ENCODE results near the gene GNG11.
"Not testable (repeated sequence)": the region's sequence is repeated elsewhere in the genome, so short reads cannot be mapped to it uniquely, and the experiment has no call there.

GNG11 gene

DNA sequence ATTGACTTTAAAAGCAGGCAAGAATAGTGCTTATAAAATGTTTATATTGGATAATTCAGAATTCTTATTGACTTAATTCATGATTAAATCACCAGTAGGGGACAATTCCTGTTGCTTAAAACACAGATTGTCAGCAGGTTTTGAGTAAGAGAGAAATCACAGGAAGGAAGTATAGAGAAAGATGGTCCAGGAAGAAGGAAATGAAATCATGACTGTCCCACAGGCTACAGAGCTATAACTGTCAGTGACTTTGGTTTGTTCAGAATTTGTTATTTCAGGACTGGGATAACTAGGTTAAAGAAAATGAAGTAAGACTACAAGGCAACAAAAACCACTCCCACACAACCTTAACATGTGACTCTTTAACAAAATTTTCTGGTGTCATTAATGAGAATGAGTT, 8.3 kb upstream of the GNG11 start:
- no peak for DNase-seq

DNA sequence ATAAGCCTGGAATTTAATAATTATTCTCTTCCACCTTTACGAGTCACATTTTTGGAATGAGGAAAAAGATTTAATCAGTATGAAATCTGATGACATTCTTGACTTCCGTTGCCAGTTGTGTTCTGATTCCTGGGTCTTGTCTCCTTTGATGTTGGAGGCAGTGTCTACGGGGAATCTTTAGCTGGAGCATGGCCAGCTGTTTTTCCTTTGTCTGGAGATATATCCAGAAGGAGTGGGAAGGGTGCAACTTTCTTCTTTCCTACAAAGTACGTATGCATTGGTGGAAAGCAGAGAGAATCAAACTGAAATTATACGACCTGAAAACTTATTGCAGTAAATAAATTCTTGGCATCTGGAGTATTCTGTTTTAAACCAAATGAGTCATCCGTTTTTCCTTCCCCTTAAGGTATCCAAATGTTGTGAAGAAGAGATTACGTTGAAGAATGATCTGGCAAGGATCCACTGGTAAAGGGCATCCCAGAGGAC, 6.9 kb upstream of the GNG11 start:
- no peak for DNase-seq

DNA sequence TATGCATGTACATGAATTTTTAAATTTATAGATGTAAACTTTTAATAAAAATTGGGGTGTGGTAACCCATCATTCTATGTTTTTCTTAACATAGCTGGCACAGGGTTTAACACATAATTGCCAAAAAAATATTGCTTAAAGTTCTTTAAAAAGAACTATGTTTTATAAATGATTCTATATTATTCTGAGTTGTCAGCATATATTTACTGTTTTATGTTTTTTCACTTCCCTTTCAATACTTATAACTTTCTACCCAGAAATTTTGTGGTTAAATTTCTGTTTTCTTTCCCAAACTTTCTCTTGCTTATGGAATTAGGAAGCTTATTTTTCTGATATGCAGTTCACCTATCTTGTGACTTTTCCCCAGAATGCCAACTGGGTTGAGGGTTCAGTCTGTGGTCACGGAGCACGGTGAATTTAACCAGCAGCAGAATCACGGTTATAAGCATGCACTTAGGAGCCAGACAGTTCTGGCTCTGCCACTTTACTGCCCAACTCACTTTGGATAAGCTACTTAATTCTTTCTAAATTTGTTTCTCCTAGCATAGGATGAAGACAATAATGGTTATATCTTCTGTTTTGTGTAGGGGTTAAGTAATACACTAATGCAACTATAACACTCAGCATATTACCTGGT, 6.2 kb upstream of the GNG11 start:
- not testable (repeated sequence) for DNase-seq

DNA sequence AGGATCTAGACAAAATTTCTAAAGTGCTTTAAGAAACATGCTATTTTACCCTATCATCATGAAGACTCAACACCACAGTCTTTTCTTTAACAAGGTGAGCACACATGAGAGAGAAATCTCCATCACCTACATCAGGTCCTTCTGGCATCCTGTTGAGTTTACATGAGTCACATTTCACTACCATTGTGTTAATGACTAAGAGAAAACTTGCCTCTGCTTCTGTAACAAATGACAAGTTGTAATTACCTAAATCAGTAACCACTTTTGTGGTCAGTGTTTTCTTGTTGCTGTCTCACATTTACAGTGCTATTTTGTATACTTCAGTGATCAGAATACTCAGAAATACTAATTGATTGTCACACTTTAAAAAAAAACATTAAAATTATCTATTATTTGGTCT, 5.6 kb upstream of the GNG11 start:
- DNase-seq = not testable (repeated sequence)

DNA sequence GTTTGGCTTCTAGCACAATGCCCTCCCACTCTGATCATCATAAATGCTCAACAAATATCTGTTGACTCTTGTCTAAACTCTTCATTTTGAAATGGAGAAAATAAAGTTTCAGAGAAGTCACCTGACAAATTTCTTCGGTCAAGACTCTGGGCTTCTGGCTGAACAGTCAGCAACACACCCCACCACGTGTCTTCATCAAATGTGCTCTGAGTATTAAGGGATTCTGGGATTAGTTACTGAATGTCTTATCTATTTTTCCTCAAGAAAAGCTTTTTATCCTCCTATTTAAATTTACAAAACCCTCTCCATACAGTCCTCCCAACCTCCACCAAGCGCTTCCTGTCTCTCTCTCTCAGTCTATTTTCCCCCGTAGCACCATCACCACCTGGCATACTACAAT, 5.2 kb upstream of the GNG11 start:
- DNase-seq = not testable (repeated sequence)

DNA sequence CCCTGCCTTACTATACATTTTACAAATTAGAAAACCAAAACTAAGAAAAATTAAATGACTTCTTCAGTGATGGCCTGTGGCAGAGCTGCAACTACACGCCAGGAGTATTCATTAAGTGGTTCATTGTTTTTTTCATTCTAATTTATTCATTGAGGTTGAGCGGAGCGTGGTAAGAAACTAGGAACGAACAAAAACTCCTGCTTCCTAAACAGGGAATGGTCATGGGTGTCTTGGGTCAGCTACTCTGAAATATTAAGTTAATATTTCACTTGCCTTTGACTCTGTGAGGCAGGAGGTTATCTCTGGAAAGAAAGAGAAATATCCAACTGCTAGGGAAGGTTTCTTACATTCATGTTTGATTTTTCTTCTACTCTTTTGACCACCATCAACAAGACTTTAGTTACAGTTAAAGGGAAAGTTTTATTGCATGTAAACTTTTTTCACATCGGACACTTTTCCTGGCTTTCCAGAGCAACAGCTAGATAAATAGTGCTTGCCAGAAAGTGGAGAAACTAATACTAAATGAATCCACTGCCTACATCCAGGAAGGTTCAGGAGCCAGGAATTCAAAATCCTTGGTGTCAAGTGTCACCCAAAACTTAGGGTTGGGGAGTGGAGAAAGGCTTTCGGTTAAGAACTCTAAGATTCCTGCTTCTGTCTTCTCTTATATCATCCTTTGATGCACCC, 896 bp upstream of the GNG11 start:
- no peak for DNase-seq

DNA sequence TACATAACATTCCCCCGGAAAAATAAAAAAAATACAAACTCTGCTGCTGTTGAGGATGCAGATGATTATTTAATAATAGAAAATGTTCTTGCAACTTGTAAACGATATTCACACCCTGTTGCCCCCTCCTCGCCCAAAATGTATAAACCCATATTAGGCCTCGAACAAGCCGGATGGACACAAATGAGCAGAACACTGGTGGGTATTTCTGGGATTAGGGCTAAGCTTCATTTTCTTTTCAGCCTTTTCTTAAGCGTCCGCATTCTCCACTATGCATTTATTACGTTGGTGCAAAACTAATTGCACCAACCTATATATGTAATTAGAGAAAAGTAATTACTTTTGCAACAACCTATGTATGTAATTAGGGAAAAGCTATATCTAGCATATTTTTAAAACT, 349 bp upstream of the GNG11 start:
- no peak for DNase-seq

DNA sequence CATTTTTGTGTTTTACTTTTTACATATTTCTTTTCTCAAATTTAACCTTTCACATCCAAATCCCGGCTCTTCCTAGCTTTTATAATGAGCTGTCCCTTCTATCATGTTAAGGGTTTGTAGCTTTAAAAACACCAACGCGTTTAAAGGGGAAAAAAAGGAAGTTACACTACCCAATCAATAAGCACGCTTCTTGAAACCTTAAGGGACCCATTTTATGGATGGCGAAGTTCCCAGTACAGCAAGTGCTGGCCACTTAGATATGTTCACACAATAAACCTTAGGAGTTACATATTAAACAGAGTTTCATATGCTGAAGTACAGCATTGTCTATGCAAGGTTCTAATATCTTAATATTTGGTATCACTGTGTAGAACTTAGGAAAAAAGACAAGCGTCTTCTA, 1.8 kb downstream of the GNG11 start:
- DNase-seq = no peak

DNA sequence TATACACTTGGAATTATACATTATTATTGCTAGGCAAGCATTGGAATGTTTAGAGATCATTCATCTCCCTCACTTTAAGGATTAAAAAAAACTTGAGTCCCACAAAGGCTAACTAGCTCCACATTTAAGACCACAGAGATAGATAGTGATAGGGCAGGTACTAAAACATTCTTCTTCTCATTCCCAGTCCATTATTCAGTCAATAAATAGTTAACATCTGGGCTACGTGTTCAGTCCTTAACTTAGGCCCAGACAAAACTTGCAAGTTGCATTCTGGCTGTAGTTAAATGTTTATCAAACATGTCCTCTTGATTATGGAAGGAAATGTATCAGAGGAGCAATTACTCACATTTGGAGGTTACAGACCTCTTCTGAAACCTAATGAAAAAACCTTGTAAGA, 2.4 kb downstream of the GNG11 start:
- no peak for DNase-seq

DNA sequence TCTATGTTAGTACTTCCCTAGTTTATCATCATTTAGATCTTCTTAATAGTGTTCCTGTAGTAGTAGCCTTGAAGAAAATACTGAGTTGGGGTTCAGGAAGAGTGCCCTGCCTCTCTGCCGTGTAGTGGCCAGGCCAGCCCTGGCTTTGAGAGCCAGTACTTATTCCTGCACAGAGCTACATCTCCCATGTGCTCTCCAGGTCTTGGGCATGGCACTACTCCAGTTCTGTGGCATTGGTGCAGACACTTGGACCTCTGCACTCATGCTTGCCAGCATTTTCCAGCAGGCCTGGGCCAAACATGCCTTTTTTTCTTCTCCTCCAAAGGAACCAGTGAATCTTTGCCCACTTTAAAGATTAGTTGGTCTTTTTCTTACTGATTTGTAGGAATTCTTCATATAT, 5.3 kb downstream of the GNG11 start:
- DNase-seq = no peak

DNA sequence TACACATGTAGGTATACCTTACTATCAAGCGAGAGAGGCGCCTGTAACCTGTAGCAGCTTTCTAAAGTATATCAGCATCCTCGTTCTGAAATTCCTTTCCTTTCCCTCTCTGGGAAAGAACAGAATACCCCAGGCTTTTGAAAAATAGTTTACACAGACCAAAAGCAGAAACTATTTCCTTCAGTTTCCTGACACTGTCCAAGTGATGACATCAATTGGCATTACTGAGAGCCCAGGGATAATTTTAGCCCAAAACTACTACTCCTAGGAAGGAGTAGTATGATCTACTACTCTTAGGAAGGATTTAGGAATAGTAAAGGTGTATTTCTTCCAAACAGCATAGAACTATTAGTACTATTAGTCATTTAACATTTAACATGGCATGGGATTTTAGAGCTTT, 6.0 kb downstream of the GNG11 start:
- DNase-seq = no peak

DNA sequence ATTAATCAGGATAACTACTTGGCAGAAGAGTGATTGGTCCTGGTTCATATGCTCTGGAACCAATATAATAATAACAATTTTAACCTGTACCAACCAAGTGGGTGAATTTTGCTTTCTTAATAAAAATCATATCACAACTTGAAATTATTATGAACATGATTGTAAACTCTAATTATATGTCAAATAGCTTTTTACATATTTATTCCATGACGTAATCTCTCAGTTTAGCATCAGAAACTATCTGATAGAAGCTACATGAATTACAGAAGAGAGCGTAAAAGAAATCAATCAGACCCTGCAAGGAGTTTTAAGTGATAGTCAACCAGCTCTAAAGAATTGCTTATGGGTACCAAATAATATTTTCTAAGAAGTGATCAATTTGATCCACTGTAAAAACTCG, 10.1 kb downstream of the GNG11 start:
- DNase-seq = no peak

DNA sequence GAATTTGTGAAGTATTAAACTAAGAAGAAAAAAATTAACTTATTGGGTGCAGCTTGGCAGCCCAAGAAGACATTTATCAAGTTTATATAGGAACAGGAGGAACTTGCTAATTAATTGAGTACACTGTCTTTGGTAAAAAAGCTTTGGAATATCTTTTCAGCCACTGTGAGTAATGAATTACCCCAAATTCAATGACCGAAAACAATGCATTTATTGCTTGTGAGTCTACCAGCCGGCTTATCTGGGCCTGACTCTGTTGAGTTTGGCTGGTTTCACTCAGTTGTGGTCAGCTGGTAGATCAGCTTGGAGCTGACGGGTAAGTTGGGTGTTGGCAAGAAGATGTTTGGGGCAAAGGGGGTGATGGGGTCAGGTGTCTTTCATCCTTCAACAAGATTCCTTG, 11.6 kb downstream of the GNG11 start:
- DNase-seq = no peak

DNA sequence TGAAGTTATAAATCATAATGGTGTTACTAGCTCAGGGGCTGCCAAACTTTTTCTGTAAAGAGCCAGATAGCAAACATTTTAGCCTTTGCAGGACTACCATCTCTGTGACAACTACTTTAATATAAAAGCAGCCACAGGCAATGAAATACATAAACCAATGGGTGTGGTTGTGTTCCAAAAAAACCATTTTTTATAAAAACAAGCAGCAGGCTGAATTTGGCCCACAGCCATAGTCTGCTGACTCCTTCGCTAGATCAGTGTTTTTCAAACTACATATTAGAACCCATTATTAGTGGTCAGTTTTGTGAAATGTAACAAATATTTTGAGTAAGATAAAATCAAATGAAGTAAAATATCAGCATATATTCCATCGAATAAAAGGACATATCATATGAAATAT, 13.6 kb downstream of the GNG11 start:
- no peak for DNase-seq

DNA sequence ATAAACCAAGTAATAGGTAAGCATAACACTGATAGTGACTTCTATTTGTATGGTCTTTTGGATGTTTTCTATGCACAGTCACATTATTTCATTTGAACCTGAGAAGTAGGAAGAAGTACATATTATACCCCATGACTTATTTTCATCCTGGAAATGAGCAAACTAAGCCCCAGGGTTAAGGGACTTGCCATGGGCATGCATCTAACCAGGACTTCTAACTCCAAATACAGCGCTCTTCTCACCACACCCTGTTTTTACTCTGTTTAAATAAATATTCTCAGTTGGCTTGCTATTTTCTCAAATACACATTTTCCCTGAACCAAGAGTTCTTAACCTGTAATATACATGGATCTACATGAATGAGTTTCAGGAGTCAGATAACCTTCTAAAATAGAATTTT, 16.3 kb downstream of the GNG11 start:
- no peak for DNase-seq

DNA sequence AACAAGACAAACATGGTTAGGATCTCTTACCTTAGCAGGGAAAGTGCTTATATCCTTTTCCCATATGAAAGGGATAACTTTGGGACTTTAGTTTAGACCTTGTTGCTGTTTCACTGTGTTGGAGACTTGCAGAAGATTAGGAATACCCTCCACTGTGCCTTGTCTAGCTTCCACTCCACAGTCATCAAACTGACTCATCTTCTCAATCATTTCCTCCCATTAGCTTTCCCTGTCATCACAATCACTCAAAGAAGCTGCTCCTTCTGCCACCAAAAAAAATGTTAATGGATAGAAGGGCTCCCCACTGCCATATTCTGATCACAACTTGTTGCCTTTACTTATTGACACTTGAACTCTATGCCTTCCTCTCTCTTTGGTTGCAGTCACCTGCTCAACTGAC, 16.8 kb downstream of the GNG11 start:
- DNase-seq = no peak

DNA sequence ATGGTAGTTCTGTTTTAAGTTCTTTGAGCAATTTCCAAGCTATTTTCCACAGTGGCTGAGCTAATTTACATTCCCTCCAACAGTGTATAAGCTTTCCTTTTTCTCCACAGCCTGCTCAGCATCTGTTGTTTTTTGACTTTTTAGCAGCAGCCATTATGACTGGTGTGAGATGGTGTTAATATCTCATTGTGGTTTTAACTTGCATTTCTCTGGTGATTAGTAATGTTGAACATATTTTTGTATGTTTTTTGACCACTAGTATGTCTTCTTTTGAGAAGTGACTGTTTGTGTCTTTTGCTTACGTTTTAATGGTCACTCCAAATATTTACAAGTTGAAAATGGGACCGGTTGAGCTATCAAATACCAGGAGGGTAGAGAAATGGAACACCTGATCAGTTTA, 20.4 kb downstream of the GNG11 start:
- DNase-seq = no peak

DNA sequence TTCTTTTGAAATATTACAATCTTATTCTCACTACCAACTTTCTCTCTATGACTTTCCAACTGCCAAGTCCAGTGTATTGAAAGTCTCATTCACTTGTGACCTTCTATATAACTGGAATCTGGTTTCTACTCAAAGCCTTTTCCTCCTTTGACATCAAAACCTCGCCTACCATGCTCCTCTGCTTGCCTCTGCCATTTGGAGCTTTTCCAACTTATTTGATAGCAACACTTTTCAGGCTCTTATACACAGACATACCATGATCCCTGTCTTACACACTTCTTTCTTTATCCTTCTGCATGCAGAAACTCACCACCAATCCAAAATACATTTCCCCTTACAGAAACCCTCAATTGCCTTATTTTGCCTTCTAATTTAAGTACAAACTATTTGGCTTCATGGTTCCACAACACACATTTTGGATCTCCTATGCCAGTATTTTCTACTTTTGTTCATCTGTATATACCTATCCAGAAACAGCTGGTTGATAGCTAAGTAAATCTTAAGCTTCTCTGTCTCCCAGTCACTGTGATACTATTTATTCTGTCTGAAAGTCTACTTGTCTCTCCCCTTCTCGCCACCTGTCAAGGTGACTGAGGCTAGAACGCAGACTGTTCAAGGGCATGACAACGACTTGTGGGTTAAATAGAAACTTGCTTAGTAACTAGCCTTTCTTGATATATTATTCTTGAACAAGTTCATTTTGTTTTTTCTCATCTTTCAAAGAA, 22.4 kb downstream of the GNG11 start:
- no peak for DNase-seq

DNA sequence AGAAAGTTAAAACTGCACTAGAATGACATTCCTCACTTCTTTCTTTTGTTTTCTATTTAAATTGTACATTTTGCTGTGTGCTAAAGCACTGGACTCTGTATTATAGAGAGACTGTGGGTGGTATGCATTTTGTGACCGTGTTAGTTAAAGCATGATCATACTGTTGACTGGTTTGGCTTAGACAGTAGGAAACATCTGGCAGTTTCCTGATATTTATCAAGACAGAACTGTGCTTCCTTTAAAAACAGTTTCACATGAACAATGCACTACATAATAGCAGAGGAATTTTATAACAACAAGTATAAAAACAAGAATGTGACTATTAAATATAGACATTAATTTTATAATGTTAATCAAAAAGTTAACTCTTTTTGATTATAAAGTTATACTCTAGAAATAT, 23.1 kb downstream of the GNG11 start:
- no peak for DNase-seq

DNA sequence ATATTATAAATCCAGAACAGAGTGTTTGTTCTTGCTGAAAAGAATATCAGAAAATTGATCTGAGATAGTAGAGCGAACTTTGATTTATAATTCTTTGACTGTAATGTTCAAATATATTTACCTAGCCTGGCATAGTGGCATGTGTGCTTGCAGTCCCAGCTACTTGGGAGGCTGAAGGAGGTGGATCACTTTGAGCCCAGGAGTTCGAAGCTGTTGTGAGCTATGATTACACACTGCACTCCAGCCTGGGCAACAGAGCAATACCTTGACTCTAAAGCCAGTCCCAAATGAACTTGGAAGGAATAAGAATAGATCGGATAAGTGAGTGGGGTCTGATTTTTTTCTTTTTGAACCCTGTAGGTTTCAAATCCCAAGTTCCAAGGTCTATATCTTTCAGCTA, 23.5 kb downstream of the GNG11 start:
- no peak for DNase-seq

DNA sequence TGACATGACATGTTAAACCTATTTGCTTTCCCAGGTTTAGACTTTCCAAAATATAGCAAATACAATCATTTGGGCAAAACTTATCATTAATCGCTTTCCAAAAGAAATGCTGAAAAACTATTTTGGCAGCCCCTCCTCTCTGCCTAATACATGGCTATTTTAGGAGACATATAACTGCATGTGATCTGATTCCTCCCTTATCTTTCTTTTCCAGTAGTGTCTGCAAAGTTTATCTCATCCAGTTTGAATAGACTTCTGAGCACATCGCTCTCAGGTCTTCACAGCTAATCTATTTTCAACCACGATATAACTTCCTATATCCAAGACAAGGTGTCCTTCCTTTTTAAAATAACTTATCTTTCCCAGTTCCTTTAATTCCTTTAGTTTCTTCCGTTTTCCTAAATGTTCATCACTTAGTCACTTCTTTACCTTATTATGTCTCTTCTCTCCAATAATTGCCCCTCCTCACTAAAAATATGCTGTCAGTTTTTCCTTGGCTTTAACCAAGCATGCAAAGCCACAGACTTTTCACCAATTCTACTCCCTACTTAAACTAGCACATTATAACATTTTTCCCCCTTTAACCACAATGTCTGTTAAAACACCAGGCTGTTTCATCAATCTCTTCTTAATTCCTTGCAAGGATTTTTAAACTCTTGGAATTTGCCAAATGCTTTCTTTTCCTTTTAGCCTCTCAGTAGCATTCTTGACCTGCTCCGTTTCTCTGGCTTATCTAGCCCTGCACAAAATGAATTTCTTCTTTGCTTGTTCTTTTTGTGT, 24.4 kb downstream of the GNG11 start:
- no peak for DNase-seq

DNA sequence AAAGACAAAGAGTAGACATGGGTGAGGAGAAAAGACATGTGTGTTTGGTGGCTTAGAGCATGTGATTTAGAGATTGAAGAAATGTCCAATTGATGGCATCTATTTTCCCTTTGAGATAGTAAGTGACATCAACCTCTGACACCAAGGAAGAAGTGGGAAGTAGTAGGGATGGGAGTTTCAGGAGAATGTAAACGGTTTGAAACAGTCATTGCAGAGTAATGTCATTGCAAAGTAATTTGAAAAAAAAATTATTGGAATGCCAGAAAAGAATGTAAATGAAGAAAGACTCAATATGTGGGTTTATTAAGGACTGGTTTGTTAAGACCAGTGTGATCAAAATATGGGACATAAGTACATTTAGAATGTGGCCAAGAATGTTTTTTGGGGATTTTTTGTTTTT, 26.6 kb downstream of the GNG11 start:
- no peak for DNase-seq

DNA sequence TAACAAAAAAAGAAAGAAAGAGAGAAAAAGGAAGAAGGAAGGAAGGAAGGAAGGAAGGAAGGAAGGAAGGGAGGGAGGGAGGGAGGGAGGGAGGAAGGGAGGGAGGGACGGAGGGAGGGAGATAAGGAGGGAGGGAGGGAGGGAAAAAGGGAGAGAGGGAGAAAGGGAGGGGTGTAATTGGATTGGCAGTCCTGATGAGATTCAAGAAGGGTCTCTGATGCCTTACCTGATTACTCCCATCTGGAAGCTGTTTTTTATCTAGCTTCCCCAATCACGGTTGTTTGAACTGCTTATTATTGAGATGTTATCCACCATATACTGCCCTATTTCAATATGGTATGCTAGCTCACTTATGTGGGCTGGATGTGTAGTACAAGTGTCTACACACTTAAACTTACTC, 27.3 kb downstream of the GNG11 start:
- DNase-seq = no peak

DNA sequence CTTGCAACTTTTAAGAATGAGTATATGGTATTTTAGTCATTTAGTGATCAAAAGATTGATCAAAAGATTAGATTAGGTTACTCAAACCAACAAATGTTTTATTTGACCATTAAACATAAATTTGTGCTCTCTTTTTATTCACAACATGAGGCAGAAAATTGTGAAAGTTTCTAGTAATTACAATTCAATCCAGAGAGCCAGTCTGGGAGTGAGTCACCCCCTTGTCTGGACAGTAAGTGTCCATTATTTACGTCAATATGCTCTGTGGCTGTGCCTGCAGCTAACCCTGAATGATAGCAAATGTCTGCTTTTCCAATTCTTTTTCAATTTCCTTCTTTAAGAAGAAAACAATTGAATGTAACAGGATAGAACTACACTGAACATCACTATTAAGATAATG, 27.9 kb downstream of the GNG11 start:
- DNase-seq = no peak
